Purkinje cell (primary cell): ENCODE results near the gene SLC16A7. TPM values are rescaled to one million over a fixed set of nuclear protein-coding genes. Genes with fewer than 3 reads are reported as not detected.

Experiments
- polyA plus RNA-seq: library from polyadenylated mRNA; unstranded; fragments of >200 nt; fragmentation: Nextera tagmentation; gene quantifications from 2 replicates; pipeline ENCODE4 v1.2.1, GENCODE V29; 2014

SLC16A7 gene
- polyA plus RNA-seq, result 7.8 and 18.6 TPM in 2 replicates

GRCh38 chr12:59595883-59596540 is at the start of gene SLC16A7:
SLC16A7 (plus strand) TSS chr12:59596029; CDS start chr12:59704802, 108,773 bp downstream.

